ENCODE measurements around the gene TNFSF12. TPM values are rescaled to one million over a fixed set of nuclear protein-coding genes. Genes with fewer than 3 reads are reported as not detected.

TNFSF12 gene
- total RNA-seq, 1 donor from 2014 or later = 60.6 TPM

GRCh38 chr17:7576432-7576937, 27.6 kb downstream of the TNFSF12 start:
- TF ChIP-seq CTCF (IDR thresholded peaks at IDR 0.05) (no peak), POLR2AphosphoS5 (IDR thresholded peaks at IDR 0.05; ENCODE audit: insufficient read depth in 1 of 2, low read depth in 1 of 2) (no peak), POLR2A (IDR thresholded peaks at IDR 0.05) (no peak)
- no peaks in the 10 kb centered on the region for H3K9me3 ChIP-seq
- H3K4me1 ChIP-seq = peaks cover 62% of the 10 kb centered on the region
- intact Hi-C loops (cut with DNase I) = loop anchor here (5.0 kb wide), 1 partner anchor 266 kb away; no protein-coding TSS in a partner anchor
- no peak overlapping the region for H3K4me3 ChIP-seq
- H3K27ac ChIP-seq = no peak overlapping the region
- peak in 1 of 2 donors; percentile 81 for DNase-seq (ENCODE audit: extremely low spot score in 2 of 2)
- H3K36me3 ChIP-seq = peaks cover 6 to 52% of the 10 kb centered on the region in 2 donors
- no peaks in the 10 kb centered on the region for H3K27me3 ChIP-seq

GRCh38 chr17:7577327-7578199, 28.7 kb downstream of the TNFSF12 start:
- H3K36me3 ChIP-seq = peaks cover 6 to 52% of the 10 kb centered on the region in 2 donors
- no peaks in the 10 kb centered on the region for H3K9me3 ChIP-seq
- no peak for TF ChIP-seq POLR2A (IDR thresholded peaks at IDR 0.05)
- no peak for TF ChIP-seq CTCF (IDR thresholded peaks at IDR 0.05)
- TF ChIP-seq POLR2AphosphoS5 (IDR thresholded peaks at IDR 0.05; ENCODE audit: insufficient read depth in 1 of 2, low read depth in 1 of 2) = no peak
- DNase-seq (ENCODE audit: extremely low spot score in 2 of 2) = peak in 1 of 2 donors; percentile 85
- intact Hi-C loops (cut with DNase I) = loop anchor here (5.0 kb wide), 1 partner anchor 265 kb away; no protein-coding TSS in a partner anchor
- no peaks in the 10 kb centered on the region for H3K27me3 ChIP-seq
- H3K4me1 ChIP-seq = peaks cover 68% of the 10 kb centered on the region
- H3K4me3 ChIP-seq = no peak overlapping the region
- H3K27ac ChIP-seq = peak overlapping the region; percentile 97

- no peaks in the 10 kb centered on the region for H3K27me3 ChIP-seq
- intact Hi-C loops (cut with DNase I) = loop anchor here (5.0 kb wide), 1 partner anchor 263 kb away; no protein-coding TSS in a partner anchor
- peak within 1 kb of the TSS; percentile 25 to 28 for H3K4me3 ChIP-seq
- H3K36me3 ChIP-seq = peaks cover 6 to 48% of the 10 kb centered on the region in 2 donors
- DNase-seq (ENCODE audit: extremely low spot score in 2 of 2) = peak in 1 of 2 donors; percentile 90
- peak within 1 kb of the TSS; percentile 97 for H3K27ac ChIP-seq
- TF ChIP-seq CTCF (IDR thresholded peaks at IDR 0.05) = no peak
- peak in 1 of 2 donors; percentile 65 for TF ChIP-seq POLR2A (IDR thresholded peaks at IDR 0.05)
- peak; percentile 84 to 86 for TF ChIP-seq POLR2AphosphoS5 (IDR thresholded peaks at IDR 0.05; ENCODE audit: insufficient read depth in 1 of 2, low read depth in 1 of 2)
- H3K9me3 ChIP-seq = no peaks in the 10 kb centered on the region
- peaks cover 73% of the 10 kb centered on the region for H3K4me1 ChIP-seq
Measured at GRCh38 chr17:7579001-7579833, 30.4 kb downstream of the TNFSF12 start, which contains the start of gene CD68. TSS of gene CD68 (plus strand) at chr17:7579638. CDS start at chr17:7579678, 40 bp downstream.

GRCh38 chr17:7579834-7580603, 31.2 kb downstream of the TNFSF12 start:
- TF ChIP-seq POLR2A (IDR thresholded peaks at IDR 0.05) = no peak
- no peak for TF ChIP-seq POLR2AphosphoS5 (IDR thresholded peaks at IDR 0.05; ENCODE audit: insufficient read depth in 1 of 2, low read depth in 1 of 2)
- no peak for TF ChIP-seq CTCF (IDR thresholded peaks at IDR 0.05)
- H3K9me3 ChIP-seq = no peaks in the 10 kb centered on the region
- H3K27ac ChIP-seq = peak overlapping the region; percentile 97
- peaks cover 73% of the 10 kb centered on the region for H3K4me1 ChIP-seq
- DNase-seq (ENCODE audit: extremely low spot score in 2 of 2) = no peak
- H3K4me3 ChIP-seq = peak overlapping the region; percentile 25 to 28
- H3K27me3 ChIP-seq = no peaks in the 10 kb centered on the region
- intact Hi-C loops (cut with DNase I) = loop anchor here (5.0 kb wide), 1 partner anchor 262 kb away; no protein-coding TSS in a partner anchor
- peaks cover 6 to 40% of the 10 kb centered on the region in 2 donors for H3K36me3 ChIP-seq
